Measurements from ENCODE around the gene DEDD.

The DEDD gene

DNA sequence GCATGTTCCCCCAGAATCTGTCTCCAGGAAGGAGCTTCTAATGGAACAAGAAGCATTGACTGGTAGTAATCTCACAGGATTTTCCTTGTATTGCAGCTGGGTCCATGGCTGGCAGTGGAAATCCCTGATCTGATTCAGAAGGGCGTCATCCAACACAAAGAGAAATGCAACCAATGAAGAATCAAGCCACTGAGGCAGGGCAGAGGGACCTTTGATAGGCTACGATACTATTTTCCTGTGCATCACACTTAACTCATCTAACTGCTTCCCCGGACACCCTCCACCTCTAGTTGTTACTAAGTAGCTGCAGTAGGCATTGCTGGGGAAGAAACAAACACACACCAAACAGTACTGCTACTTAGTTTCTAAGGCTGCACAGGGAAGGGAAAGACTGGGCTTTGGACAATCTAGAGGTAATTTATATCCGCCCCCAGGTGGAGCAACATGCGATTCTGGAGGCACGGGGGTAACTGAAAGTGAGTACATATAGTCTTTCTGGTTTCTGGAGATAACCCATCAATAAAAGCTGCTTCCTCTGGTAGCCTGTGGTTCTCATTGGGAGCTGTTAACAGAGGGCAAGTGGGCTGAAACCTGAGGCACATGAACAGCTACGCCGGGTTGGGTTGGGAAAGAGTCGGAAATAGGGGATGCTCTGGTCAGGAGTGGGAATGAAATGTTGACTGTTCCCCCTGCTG is 26.0 kb upstream of the DEDD start:
- DNase-seq: no peak
- TF ChIP-seq CTCF (IDR thresholded peaks at IDR 0.05; ENCODE audit: low read depth, low read length): no peak
- Histone ChIP-seq H3K36me3 (peaks cover 53% of the 10 kb centered on the region), H3K4me3 (ENCODE audit: low read depth, low read length) (peak overlapping the region; percentile 63), H3K27ac (peak overlapping the region; percentile 91), H3K9me3 (ENCODE audit: severe bottlenecking) (no peaks in the 10 kb centered on the region), H3K27me3 (ENCODE audit: insufficient read depth, low read depth, severe bottlenecking) (no peaks in the 10 kb centered on the region)

GRCh38 chr1:161157867-161158266 is 25.4 kb upstream of the DEDD start:
- no peak for TF ChIP-seq CTCF (IDR thresholded peaks at IDR 0.05; ENCODE audit: low read depth, low read length)
- Histone ChIP-seq H3K4me3 (ENCODE audit: low read depth, low read length) (no peak overlapping the region), H3K9me3 (ENCODE audit: severe bottlenecking) (no peaks in the 10 kb centered on the region), H3K36me3 (peaks cover 47% of the 10 kb centered on the region), H3K27ac (no peak overlapping the region), H3K27me3 (ENCODE audit: insufficient read depth, low read depth, severe bottlenecking) (no peaks in the 10 kb centered on the region)
- DNase-seq: no peak

DNA sequence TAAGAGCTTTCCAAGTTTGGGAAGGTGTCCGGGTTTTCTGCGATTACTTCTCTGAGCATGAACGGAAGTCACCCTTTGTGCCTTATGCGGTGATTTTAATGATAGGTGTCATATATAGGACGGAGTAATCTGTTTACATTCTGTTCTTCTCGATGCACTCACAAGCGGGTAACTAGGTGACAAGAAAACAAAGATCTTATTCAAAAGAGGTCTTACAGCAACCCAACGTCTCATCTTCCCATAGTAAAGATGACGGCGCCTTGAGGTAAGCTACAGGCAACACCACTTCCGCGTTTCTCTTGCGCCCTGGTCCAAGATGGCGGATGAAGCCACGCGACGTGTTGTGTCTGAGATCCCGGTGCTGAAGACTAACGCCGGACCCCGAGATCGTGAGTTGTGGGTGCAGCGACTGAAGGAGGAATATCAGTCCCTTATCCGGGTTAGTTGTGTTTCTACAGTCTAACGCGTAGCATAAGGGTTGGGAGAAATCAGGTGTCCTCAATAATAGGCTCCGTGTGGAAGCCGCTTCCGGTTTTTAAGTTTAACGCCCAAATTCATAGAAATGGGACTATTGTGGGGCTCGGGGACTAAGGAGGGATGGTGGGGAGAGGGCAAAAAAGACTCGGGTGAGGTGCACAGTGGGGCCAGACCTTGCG is 21.3 kb upstream of the DEDD start, which contains the start of gene UFC1:
Gene UFC1 (plus strand): TSS at position 297 of the 656 bp plus-strand sequence. CDS start 20 bp downstream, at position 317.
- H3K27me3 ChIP-seq (ENCODE audit: insufficient read depth, low read depth, severe bottlenecking): no peaks in the 10 kb centered on the region
- peaks cover 24% of the 10 kb centered on the region for H3K36me3 ChIP-seq
- peak; percentile 89 for DNase-seq
- no peak for TF ChIP-seq CTCF (IDR thresholded peaks at IDR 0.05; ENCODE audit: low read depth, low read length)
- no peaks in the 10 kb centered on the region for H3K9me3 ChIP-seq (ENCODE audit: severe bottlenecking)
- peak within 1 kb of the TSS; percentile 85 for H3K4me3 ChIP-seq (ENCODE audit: low read depth, low read length)
- H3K27ac ChIP-seq: peak within 1 kb of the TSS; percentile 99

GRCh38 chr1:161153176-161153575 is 20.7 kb upstream of the DEDD start:
- peak overlapping the region; percentile 99 for H3K27ac ChIP-seq
- H3K27me3 ChIP-seq (ENCODE audit: insufficient read depth, low read depth, severe bottlenecking): no peaks in the 10 kb centered on the region
- no peak for DNase-seq
- H3K36me3 ChIP-seq: peaks cover 18% of the 10 kb centered on the region
- peak overlapping the region; percentile 85 for H3K4me3 ChIP-seq (ENCODE audit: low read depth, low read length)
- no peak for TF ChIP-seq CTCF (IDR thresholded peaks at IDR 0.05; ENCODE audit: low read depth, low read length)
- no peaks in the 10 kb centered on the region for H3K9me3 ChIP-seq (ENCODE audit: severe bottlenecking)

DNA sequence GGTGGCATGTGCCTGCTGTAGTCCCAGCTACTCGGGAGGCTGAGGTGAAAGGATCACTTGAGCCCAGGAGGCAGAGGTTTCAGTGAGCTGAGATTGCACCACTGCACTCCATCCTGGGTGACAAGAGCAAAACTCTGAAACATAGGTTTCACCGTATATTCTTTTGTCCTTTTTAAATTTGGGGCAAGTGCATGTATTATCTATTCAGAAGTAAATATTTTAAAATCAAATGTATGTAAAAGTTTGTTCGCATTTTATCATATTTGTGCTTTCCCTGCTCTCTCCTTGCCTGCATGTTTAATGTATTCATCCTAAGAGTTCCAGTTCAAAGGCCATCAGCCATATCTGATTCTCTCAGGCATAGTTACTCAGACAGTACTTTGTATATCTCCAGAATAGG is 13.4 kb upstream of the DEDD start:
- TF ChIP-seq CTCF (IDR thresholded peaks at IDR 0.05; ENCODE audit: low read depth, low read length): no peak
- Histone ChIP-seq H3K27ac (no peak overlapping the region), H3K4me3 (ENCODE audit: low read depth, low read length) (no peak overlapping the region), H3K27me3 (ENCODE audit: insufficient read depth, low read depth, severe bottlenecking) (no peaks in the 10 kb centered on the region), H3K36me3 (no peaks in the 10 kb centered on the region), H3K9me3 (ENCODE audit: severe bottlenecking) (no peaks in the 10 kb centered on the region)
- DNase-seq: no peak
